ENCODE measurements around the gene SPTSSB. TPM values are rescaled to one million over a fixed set of nuclear protein-coding genes. Genes with fewer than 3 reads are reported as not detected.
A peak's percentile ranks its signal among the peaks of the same experiment; 100 is the strongest.

Gene SPTSSB
- total RNA-seq, 1 experiment from 2014 or later, result 15.7 TPM

DNA sequence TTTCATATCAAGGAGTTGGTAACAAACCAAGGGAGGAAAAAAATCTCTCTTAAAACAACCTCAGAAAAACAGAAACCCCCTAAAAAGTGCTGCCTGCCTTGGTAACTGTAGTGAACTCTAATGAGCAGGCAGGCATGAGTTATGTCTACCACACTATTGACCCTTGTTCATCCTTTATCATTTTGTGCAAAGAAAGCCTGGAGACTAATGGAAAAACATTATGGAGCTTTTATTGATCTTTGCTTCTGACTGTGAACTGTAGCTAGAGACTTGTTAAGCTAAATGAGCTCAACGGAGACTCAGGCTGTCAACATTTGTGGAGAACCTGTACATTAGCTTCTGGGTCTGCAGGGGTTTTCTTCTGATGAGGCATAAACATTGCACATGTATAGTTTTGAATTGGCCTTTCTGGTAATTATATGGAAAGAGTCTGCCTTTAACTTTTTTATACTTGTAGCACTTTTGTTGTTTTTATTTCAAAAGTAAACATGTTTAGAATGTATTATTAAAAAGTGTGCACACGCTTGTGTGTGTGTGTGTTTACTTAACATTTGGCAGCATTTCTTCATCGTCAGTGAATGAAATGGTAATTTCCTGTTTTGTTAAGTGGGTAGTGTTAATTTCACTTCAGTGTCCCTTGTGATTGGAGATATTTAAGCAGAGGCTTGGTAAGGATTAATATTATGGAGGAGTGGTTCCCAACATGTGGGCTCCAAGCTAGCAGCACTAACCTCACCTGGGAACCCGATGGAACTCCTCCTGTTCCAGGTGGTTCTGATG lies 15.9 kb upstream of the SPTSSB start (continued):
- TF ChIP-seq, protein P1, sequence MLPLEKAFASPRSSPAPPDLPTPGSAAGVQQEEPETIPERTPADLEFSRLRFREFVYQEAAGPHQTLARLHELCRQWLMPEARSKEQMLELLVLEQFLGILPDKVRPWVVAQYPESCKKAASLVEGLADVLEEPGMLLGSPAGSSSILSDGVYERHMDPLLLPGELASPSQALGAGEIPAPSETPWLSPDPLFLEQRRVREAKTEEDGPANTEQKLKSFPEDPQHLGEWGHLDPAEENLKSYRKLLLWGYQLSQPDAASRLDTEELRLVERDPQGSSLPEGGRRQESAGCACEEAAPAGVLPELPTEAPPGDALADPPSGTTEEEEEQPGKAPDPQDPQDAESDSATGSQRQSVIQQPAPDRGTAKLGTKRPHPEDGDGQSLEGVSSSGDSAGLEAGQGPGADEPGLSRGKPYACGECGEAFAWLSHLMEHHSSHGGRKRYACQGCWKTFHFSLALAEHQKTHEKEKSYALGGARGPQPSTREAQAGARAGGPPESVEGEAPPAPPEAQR (CRISPR knock-in tag; IDR thresholded peaks at IDR 0.05), result no peak
- TF ChIP-seq, protein P2, sequence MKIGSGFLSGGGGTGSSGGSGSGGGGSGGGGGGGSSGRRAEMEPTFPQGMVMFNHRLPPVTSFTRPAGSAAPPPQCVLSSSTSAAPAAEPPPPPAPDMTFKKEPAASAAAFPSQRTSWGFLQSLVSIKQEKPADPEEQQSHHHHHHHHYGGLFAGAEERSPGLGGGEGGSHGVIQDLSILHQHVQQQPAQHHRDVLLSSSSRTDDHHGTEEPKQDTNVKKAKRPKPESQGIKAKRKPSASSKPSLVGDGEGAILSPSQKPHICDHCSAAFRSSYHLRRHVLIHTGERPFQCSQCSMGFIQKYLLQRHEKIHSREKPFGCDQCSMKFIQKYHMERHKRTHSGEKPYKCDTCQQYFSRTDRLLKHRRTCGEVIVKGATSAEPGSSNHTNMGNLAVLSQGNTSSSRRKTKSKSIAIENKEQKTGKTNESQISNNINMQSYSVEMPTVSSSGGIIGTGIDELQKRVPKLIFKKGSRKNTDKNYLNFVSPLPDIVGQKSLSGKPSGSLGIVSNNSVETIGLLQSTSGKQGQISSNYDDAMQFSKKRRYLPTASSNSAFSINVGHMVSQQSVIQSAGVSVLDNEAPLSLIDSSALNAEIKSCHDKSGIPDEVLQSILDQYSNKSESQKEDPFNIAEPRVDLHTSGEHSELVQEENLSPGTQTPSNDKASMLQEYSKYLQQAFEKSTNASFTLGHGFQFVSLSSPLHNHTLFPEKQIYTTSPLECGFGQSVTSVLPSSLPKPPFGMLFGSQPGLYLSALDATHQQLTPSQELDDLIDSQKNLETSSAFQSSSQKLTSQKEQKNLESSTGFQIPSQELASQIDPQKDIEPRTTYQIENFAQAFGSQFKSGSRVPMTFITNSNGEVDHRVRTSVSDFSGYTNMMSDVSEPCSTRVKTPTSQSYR (CRISPR knock-in tag; IDR thresholded peaks at IDR 0.05), result no peak

DNA sequence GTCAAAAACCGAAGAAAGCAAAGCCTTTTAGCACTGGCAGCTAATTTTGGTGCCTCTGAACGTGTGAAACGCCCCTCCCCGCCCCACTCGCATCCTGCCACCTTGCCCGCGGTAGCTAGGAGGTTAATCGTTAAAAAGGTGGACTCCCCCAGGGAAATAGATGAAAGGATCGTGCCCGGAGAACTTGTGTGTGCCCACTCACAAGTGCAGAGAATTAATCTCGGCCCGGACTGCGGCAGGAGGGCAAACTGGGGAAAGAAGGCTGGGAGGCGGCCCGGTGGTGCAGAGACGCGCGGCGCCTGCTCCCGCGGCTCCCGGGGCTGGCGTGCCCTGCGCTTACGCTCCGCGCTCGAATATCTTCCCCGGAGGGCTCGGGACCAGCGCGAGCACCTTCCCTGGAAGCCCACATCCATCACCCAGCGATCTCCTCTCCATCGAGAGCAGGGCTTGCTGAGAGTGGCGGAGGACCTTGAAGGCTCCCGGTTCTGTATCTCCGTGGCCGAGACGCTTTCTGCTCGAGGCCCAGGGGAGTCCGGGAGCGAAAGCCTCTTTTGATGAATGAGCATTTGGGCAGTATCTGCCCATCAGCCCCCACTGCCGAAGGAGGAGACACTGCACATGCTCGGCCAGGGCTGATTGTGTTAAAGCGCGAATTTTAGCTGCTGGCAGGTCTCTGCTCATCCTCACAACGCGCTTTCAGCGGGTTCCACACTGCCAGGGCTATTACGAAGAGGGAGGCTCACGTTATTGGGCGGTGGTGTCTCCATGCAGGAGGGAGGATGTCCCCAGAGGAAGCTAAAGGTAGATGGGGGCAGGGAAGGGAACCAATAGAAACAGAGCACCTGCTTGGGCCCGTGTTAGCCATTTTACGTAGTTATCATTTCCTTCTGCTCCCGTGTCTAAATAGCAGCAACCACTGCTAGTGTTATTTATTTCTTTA lies 1.3 kb upstream of the SPTSSB start:
- peak overlapping the region; percentile 97 for H3K27ac Mint-ChIP-seq
- H3K27me3 Mint-ChIP-seq (ENCODE audit: low read depth), result peaks cover 9% of the 10 kb centered on the region
- H3K36me3 Mint-ChIP-seq, result peaks cover 7% of the 10 kb centered on the region; the same call in 1 of the 2 replicates
- DNase-seq (ENCODE audit: low spot score), result peak; percentile 43
- H3K4me1 Mint-ChIP-seq, result peaks cover 54% of the 10 kb centered on the region
- ATAC-seq, result peak; percentile 51
- CTCF ChIA-PET, result interaction anchor here (1.0 to 3.1 kb wide), 6 partner anchors 10 to 98 kb away, joined by 3 to 17 read pairs (median 6); no protein-coding TSS in a partner anchor
- POLR2A ChIA-PET, result interaction anchor here (0.6 to 1.4 kb wide), 6 partner anchors 12 to 657 kb away, joined by 3 to 5 read pairs (median 3); no protein-coding TSS in a partner anchor
- H3K4me3 Mint-ChIP-seq, result peak overlapping the region; percentile 88
- H3K9me3 Mint-ChIP-seq, result no peaks in the 10 kb centered on the region; the same call in 1 of the 2 replicates
- TF ChIP-seq ESRRA (CRISPR knock-in tag; IDR thresholded peaks at IDR 0.05; ENCODE audit: borderline replicate concordance), result no peak
- TF ChIP-seq SMAD4 (CRISPR knock-in tag; IDR thresholded peaks at IDR 0.05), result no peak
- TF ChIP-seq, protein P3, sequence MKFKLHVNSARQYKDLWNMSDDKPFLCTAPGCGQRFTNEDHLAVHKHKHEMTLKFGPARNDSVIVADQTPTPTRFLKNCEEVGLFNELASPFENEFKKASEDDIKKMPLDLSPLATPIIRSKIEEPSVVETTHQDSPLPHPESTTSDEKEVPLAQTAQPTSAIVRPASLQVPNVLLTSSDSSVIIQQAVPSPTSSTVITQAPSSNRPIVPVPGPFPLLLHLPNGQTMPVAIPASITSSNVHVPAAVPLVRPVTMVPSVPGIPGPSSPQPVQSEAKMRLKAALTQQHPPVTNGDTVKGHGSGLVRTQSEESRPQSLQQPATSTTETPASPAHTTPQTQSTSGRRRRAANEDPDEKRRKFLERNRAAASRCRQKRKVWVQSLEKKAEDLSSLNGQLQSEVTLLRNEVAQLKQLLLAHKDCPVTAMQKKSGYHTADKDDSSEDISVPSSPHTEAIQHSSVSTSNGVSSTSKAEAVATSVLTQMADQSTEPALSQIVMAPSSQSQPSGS (CRISPR knock-in tag; IDR thresholded peaks at IDR 0.05; ENCODE audit: borderline replicate concordance, low read depth), result no peak
- peak; percentile 76 for TF ChIP-seq FOXP1 (CRISPR knock-in tag; IDR thresholded peaks at IDR 0.05; ENCODE audit: borderline replicate concordance)
- no peak for TF ChIP-seq ZNF396 (CRISPR knock-in tag; IDR thresholded peaks at IDR 0.05; ENCODE audit: borderline replicate concordance)
- TF ChIP-seq, protein P4, sequence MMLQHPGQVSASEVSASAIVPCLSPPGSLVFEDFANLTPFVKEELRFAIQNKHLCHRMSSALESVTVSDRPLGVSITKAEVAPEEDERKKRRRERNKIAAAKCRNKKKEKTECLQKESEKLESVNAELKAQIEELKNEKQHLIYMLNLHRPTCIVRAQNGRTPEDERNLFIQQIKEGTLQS (CRISPR knock-in tag; conservative IDR thresholded peaks at IDR 0.05), result no peak
- TF ChIP-seq GABPB1 (CRISPR knock-in tag; IDR thresholded peaks at IDR 0.05), result no peak
- TF ChIP-seq, protein P5, sequence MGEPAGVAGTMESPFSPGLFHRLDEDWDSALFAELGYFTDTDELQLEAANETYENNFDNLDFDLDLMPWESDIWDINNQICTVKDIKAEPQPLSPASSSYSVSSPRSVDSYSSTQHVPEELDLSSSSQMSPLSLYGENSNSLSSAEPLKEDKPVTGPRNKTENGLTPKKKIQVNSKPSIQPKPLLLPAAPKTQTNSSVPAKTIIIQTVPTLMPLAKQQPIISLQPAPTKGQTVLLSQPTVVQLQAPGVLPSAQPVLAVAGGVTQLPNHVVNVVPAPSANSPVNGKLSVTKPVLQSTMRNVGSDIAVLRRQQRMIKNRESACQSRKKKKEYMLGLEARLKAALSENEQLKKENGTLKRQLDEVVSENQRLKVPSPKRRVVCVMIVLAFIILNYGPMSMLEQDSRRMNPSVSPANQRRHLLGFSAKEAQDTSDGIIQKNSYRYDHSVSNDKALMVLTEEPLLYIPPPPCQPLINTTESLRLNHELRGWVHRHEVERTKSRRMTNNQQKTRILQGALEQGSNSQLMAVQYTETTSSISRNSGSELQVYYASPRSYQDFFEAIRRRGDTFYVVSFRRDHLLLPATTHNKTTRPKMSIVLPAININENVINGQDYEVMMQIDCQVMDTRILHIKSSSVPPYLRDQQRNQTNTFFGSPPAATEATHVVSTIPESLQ (CRISPR knock-in tag; IDR thresholded peaks at IDR 0.05), result no peak
- TF ChIP-seq GTF2I (CRISPR knock-in tag; conservative IDR thresholded peaks at IDR 0.05), result no peak
- TF ChIP-seq, protein P6, sequence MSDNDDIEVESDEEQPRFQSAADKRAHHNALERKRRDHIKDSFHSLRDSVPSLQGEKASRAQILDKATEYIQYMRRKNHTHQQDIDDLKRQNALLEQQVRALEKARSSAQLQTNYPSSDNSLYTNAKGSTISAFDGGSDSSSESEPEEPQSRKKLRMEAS (CRISPR knock-in tag; IDR thresholded peaks at IDR 0.05), result peak; percentile 93
- no peak for TF ChIP-seq MXD4 (CRISPR knock-in tag; IDR thresholded peaks at IDR 0.05; ENCODE audit: borderline replicate concordance)
- TF ChIP-seq, protein P7, sequence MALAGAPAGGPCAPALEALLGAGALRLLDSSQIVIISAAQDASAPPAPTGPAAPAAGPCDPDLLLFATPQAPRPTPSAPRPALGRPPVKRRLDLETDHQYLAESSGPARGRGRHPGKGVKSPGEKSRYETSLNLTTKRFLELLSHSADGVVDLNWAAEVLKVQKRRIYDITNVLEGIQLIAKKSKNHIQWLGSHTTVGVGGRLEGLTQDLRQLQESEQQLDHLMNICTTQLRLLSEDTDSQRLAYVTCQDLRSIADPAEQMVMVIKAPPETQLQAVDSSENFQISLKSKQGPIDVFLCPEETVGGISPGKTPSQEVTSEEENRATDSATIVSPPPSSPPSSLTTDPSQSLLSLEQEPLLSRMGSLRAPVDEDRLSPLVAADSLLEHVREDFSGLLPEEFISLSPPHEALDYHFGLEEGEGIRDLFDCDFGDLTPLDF (CRISPR knock-in tag; IDR thresholded peaks at IDR 0.05), result no peak
- TF ChIP-seq RORB (CRISPR knock-in tag; IDR thresholded peaks at IDR 0.05), result no peak
- peak; percentile 90 for TF ChIP-seq ZNF232 (CRISPR knock-in tag; IDR thresholded peaks at IDR 0.05)
- TF ChIP-seq TEAD1 (CRISPR knock-in tag; IDR thresholded peaks at IDR 0.05), result no peak
- TF ChIP-seq, protein P8, sequence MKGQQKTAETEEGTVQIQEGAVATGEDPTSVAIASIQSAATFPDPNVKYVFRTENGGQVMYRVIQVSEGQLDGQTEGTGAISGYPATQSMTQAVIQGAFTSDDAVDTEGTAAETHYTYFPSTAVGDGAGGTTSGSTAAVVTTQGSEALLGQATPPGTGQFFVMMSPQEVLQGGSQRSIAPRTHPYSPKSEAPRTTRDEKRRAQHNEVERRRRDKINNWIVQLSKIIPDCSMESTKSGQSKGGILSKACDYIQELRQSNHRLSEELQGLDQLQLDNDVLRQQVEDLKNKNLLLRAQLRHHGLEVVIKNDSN (CRISPR knock-in tag; IDR thresholded peaks at IDR 0.05), result 0 out of 2 replicates have a peak, but pooled peaks have one; percentile 8
- TF ChIP-seq, protein P9, sequence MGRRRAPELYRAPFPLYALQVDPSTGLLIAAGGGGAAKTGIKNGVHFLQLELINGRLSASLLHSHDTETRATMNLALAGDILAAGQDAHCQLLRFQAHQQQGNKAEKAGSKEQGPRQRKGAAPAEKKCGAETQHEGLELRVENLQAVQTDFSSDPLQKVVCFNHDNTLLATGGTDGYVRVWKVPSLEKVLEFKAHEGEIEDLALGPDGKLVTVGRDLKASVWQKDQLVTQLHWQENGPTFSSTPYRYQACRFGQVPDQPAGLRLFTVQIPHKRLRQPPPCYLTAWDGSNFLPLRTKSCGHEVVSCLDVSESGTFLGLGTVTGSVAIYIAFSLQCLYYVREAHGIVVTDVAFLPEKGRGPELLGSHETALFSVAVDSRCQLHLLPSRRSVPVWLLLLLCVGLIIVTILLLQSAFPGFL (CRISPR knock-in tag; IDR thresholded peaks at IDR 0.05; ENCODE audit: borderline replicate concordance), result no peak
